H1 (cell line): ENCODE results near the gene LLGL1. TPM values are rescaled to one million over a fixed set of nuclear protein-coding genes. Genes with fewer than 3 reads are reported as not detected.

Experiments
- CTCF ChIA-PET: fragments of 300-600 bp; sonication (Branson Sonifier 250); formaldehyde crosslinking; loops from one replicate; lab custom pipeline; 2021; ENCODE audit not compliant: partially characterized antibody; lab: Charles Lee
- POLR2A ChIA-PET: fragments of 300-600 bp; sonication (Branson Sonifier 250); formaldehyde crosslinking; loops from one replicate; lab custom pipeline; 2021; ENCODE audit warnings: inconsistent platforms; ENCODE audit not compliant: partially characterized antibody; lab: Charles Lee
- DNase-seq, 2 experiments: peaks; one replicate each; pipeline versions ENCODE4 v3.0.0 to v3.0.0-alpha.2; 2010 to 2022; ENCODE audit warnings: low spot score in 2 of 2, low read depth in 1 of 2, mixed read lengths in 1 of 2
- FAIRE-seq: peaks from 2 replicates; lab custom pipeline; 2011; peaks lifted over from hg19 to GRCh38; lab: Jason Lieb, UNC
- H2AFZ ChIP-seq: 2 replicates; pipeline ENCODE4 v1.8.1; 2012; ENCODE audit warnings: low read length, inconsistent platforms
- H2AK5ac ChIP-seq: 2 replicates; pipeline ENCODE4 v1.6.1; 2013; ENCODE audit warnings: low read depth, low read length
- H2BK120ac ChIP-seq: replicated peaks from 2 replicates; pipeline ENCODE3; 2013; ENCODE audit warnings: low read depth, low read length, inconsistent platforms
- H2BK12ac ChIP-seq: 2 replicates; pipeline ENCODE4 v1.6.1; 2013; ENCODE audit warnings: low read depth, low read length
- H2BK15ac ChIP-seq: 2 replicates; pipeline ENCODE4 v1.6.1; 2013; ENCODE audit warnings: low read length
- H2BK20ac ChIP-seq: 2 replicates; pipeline ENCODE4 v1.6.1; 2013; ENCODE audit warnings: low read length
- H2BK5ac ChIP-seq: 2 replicates; pipeline ENCODE4 v1.6.1; 2013; ENCODE audit warnings: low read depth, low read length
- H3K14ac ChIP-seq: 2 replicates; pipeline ENCODE4 v1.6.1; 2013; ENCODE audit warnings: inconsistent platforms; ENCODE audit not compliant: insufficient read length
- H3K18ac ChIP-seq: 2 replicates; pipeline ENCODE4 v1.6.1; 2013; ENCODE audit warnings: low read length; ENCODE audit errors: extremely low read depth
- H3K23ac ChIP-seq: 2 replicates; pipeline ENCODE4 v1.6.1; 2013; ENCODE audit warnings: inconsistent platforms; ENCODE audit not compliant: insufficient read length
- H3K23me2 ChIP-seq: 2 replicates; pipeline ENCODE4 v1.6.1; 2013; ENCODE audit warnings: low read depth, low read length
- H3K27ac ChIP-seq: 2 replicates; pipeline ENCODE4 v1.6.1; 2011; ENCODE audit warnings: low read depth, low read length, inconsistent platforms
- H3K27me3 ChIP-seq, 4 experiments: replicated peaks in 1 of 4; 1 replicate in 1 of 4; 2 replicates in 3 of 4; pipeline versions ENCODE4 v1.6.1 to v1.8.1; 2011 to 2013; ENCODE audit warnings: low read length in 3 of 4, mild to moderate bottlenecking in 3 of 4, inconsistent platforms in 2 of 4, mixed read lengths in 2 of 4, moderate library complexity in 1 of 4; ENCODE audit not compliant: control insufficient read depth in 3 of 4, insufficient read depth in 3 of 4; ENCODE audit errors: extremely low read depth in 1 of 4
- H3K36me3 ChIP-seq, 4 experiments: 2 replicates each; pipeline versions ENCODE4 v1.6.1 to v1.8.1; 2011 to 2013; ENCODE audit warnings: mild to moderate bottlenecking in 4 of 4, low read length in 3 of 4, moderate library complexity in 2 of 4, control low read depth in 1 of 4, inconsistent platforms in 1 of 4; ENCODE audit not compliant: insufficient read depth in 4 of 4, control insufficient read depth in 2 of 4
- H3K4ac ChIP-seq: replicated peaks from 2 replicates; pipeline ENCODE3; 2013; ENCODE audit warnings: low read length, low read depth, mixed read lengths, inconsistent platforms; ENCODE audit not compliant: insufficient read length
- H3K4me1 ChIP-seq, 4 experiments: replicated peaks in 1 of 4; 1 replicate in 1 of 4; 2 replicates in 3 of 4; pipeline versions ENCODE4 v1.6.1 to v1.8.1; 2011 to 2013; ENCODE audit warnings: low read length in 3 of 4, inconsistent platforms in 2 of 4, mixed read lengths in 1 of 4; ENCODE audit not compliant: insufficient read depth in 4 of 4, control insufficient read depth in 3 of 4
- H3K4me2 ChIP-seq, 2 experiments: 2 replicates each; pipeline versions ENCODE4 v1.6.1 to v1.8.1; 2011 to 2013; ENCODE audit warnings: low read depth in 2 of 2, low read length in 2 of 2, control low read depth in 1 of 2, inconsistent platforms in 1 of 2, mild to moderate bottlenecking in 1 of 2; ENCODE audit not compliant: insufficient read depth in 1 of 2
- H3K4me3 ChIP-seq, 4 experiments: fragments of 200-600, 300-600 bp in 1 of 4; sonication (generic), shearing (Covaris generic), sonication (Bioruptor Twin) in 1 of 4; 2 replicates each; pipeline versions ENCODE4 v1.5.1 to v1.8.1; 2011 to 2016; ENCODE audit warnings: low read length in 4 of 4, low read depth in 3 of 4, control low read depth in 2 of 4, inconsistent platforms in 2 of 4, mild to moderate bottlenecking in 2 of 4, mixed read lengths in 1 of 4, moderate library complexity in 1 of 4; ENCODE audit not compliant: insufficient read depth in 2 of 4; ENCODE audit errors: extremely low read depth in 1 of 4
- H3K56ac ChIP-seq: replicated peaks from 2 replicates; pipeline ENCODE3; 2013; ENCODE audit warnings: low read depth, mild to moderate bottlenecking, mixed read lengths, low read length, inconsistent platforms; ENCODE audit not compliant: insufficient read length
- H3K79me1 ChIP-seq: 2 replicates; pipeline ENCODE4 v1.6.1; 2013; ENCODE audit warnings: low read depth, low read length, control low read depth
- H3K79me2 ChIP-seq, 2 experiments: 2 replicates each; pipeline versions ENCODE4 v1.6.1 to v1.8.1; 2012 to 2013; ENCODE audit warnings: low read length in 2 of 2, mild to moderate bottlenecking in 2 of 2, inconsistent platforms in 1 of 2; ENCODE audit not compliant: insufficient read depth in 2 of 2, control insufficient read depth in 1 of 2
- H3K9ac ChIP-seq, 4 experiments: replicated peaks in 1 of 4; 1 replicate in 1 of 4; 2 replicates in 3 of 4; pipeline versions ENCODE4 v1.6.1 to v1.8.1; 2011 to 2013; ENCODE audit warnings: low read depth in 3 of 4, low read length in 3 of 4, control low read depth in 2 of 4, mild to moderate bottlenecking in 2 of 4, moderate library complexity in 2 of 4, inconsistent platforms in 1 of 4; ENCODE audit errors: extremely low read depth in 1 of 4
- H3K9me3 ChIP-seq, 2 experiments: 2 replicates each; pipeline versions ENCODE4 v1.6.1 to v1.8.1; 2012 to 2013; ENCODE audit warnings: mild to moderate bottlenecking in 2 of 2, moderate library complexity in 2 of 2, control low read depth in 1 of 2, inconsistent platforms in 1 of 2, low read depth in 1 of 2, low read length in 1 of 2, mixed read lengths in 1 of 2; ENCODE audit not compliant: insufficient read depth in 2 of 2
- H4K20me1 ChIP-seq, 2 experiments: replicated peaks in 1 of 2; 2 replicates each; pipeline versions ENCODE3 to v1.8.1; 2011 to 2013; ENCODE audit warnings: inconsistent platforms in 2 of 2, low read length in 2 of 2, mild to moderate bottlenecking in 1 of 2; ENCODE audit not compliant: insufficient read depth in 2 of 2, control insufficient read depth in 1 of 2
- H4K5ac ChIP-seq: 2 replicates; pipeline ENCODE4 v1.6.1; 2013; ENCODE audit warnings: low read length, low read depth, mixed read lengths, inconsistent platforms; ENCODE audit not compliant: insufficient read length
- H4K8ac ChIP-seq: 2 replicates; pipeline ENCODE4 v1.8.0; 2013; ENCODE audit warnings: mild to moderate bottlenecking, moderate library complexity, low read length, inconsistent platforms; ENCODE audit not compliant: insufficient read depth; ENCODE audit errors: extremely low read depth
- H4K91ac ChIP-seq: replicated peaks from 2 replicates; pipeline ENCODE3; 2013; ENCODE audit warnings: low read length, mixed read lengths, inconsistent platforms; ENCODE audit not compliant: insufficient read length
- CHD2 ChIP-seq: IDR thresholded peaks from 2 replicates; pipeline ENCODE4 v1.6.1; 2012; ENCODE audit warnings: low read length, improper control_type of control experiment
- EGR1 ChIP-seq: IDR thresholded peaks from 2 replicates; pipeline ENCODE4 v1.6.1; 2011; ENCODE audit warnings: low read depth, low read length, borderline replicate concordance
- SUZ12 ChIP-seq: fragments of 200-600 bp; sonication (generic); IDR thresholded peaks from 2 replicates; pipeline ENCODE4 v1.6.1; 2012; ENCODE audit warnings: mild to moderate bottlenecking, inconsistent platforms, low read length, moderate library complexity, mixed read lengths
- YY1 ChIP-seq: IDR thresholded peaks from 2 replicates; pipeline ENCODE4 v1.6.1; 2011; ENCODE audit warnings: low read depth, mild to moderate bottlenecking, low read length
- WGBS, 2 experiments: shearing (Covaris generic) in 1 of 2; methylation state at CpG; one replicate each; pipeline versions ENCODE4 v1.1.6 to v1.1.7; 2013 to 2015; ENCODE audit warnings: low lambda C conversion rate in 2 of 2, mixed read lengths in 2 of 2, inconsistent platforms in 1 of 2, low coverage in 1 of 2, missing lambda C conversion rate in 1 of 2; ENCODE audit not compliant: insufficient replicate concordance in 2 of 2, insufficient coverage in 1 of 2, insufficient read length in 1 of 2; ENCODE audit errors: extremely low coverage in 1 of 2, missing lambda C conversion rate in 1 of 2; 5-methylcytosine and 5-hydroxymethylcytosine counted together
- polyA plus RNA-seq, 7 experiments: library from polyadenylated mRNA; depleted of rRNA in 3 of 7; stranded (reverse) in 5 of 7; unstranded in 2 of 7; fragments of >200 nt in 5 of 7; fragments of 200-250 nt in 2 of 7; gene quantifications; 1 replicate in 5 of 7; 2 replicates in 1 of 7; 4 replicates in 1 of 7; pipeline versions ENCODE4 v1.2.1 to v1.2.3, GENCODE V29; 2011 to 2013; ENCODE audit warnings: missing spikeins in 2 of 7, mixed read lengths in 2 of 7
- total RNA-seq: library from RNA; stranded (reverse); fragmentation: NEBNext Ultra II Directional; extraction: Animal tissue kit (Norgen Biotek cat#: 25700); gene quantifications from 2 replicates; pipeline ENCODE4 v1.2.1, GENCODE V29; 2021

The LLGL1 gene
- total and polyA plus RNA-seq, 2 of the 8 experiments (the other 6 are each of a cell fraction or from before 2014, with no cell fraction given): 71.3 to 107 TPM

- H3K36me3 ChIP-seq: peaks cover 28 to 59% (median 41%) of the 10 kb centered on the region in 4 experiments; a peak in 7 of 8 replicates
- no peak for DNase-seq
- peaks cover 0 to 4% (median 0%) of the 10 kb centered on the region in 4 experiments; a peak in 1 of 7 replicates for H3K4me1 ChIP-seq
- no peak for FAIRE-seq
- H3K27me3 ChIP-seq: peaks cover 0 to 2% (median 0%) of the 10 kb centered on the region in 4 experiments; a peak in 1 of 7 replicates
- no peak overlapping the region for H3K4me2 ChIP-seq
- no peak overlapping the region for H2BK5ac ChIP-seq
- no peak overlapping the region for H3K4me3 ChIP-seq
- H3K27ac ChIP-seq: no peak overlapping the region
- H3K79me1 ChIP-seq: peaks cover 10% of the 10 kb centered on the region
- 96% methylated on average over 14 of the region's 14 CpGs; no CpG with 5 or more reads in 1 of the 2 experiments for WGBS, 2 experiments
- POLR2A ChIA-PET: interaction anchor here (0.6 to 1.9 kb wide), 9 partner anchors 8 to 64 kb away, joined by 3 to 11 read pairs (median 5); partner anchors contain the start of genes LLGL1 and MIEF2
- H3K79me2 ChIP-seq: peaks cover 0 to 17% of the 10 kb centered on the region in 2 experiments; a peak in 2 of 4 replicates
- H3K56ac ChIP-seq: no peak overlapping the region
- no peak overlapping the region for H2BK120ac ChIP-seq
- H3K9me3 ChIP-seq: no peaks in the 10 kb centered on the region
- H3K23ac ChIP-seq: no peak overlapping the region
- H4K91ac ChIP-seq: no peak overlapping the region
- H2AFZ ChIP-seq: no peak overlapping the region
- no peak overlapping the region for H2BK20ac ChIP-seq
- no peak overlapping the region for H3K18ac ChIP-seq
- no peak overlapping the region for H4K8ac ChIP-seq
- H2BK15ac ChIP-seq: no peak overlapping the region
- no peak overlapping the region for H4K5ac ChIP-seq
- H2AK5ac ChIP-seq: no peak overlapping the region
- H4K20me1 ChIP-seq: peaks cover 6 to 20% of the 10 kb centered on the region in 2 experiments
- CTCF ChIA-PET: interaction anchor here (0.8 to 1.6 kb wide), 7 partner anchors 12 to 85 kb away, joined by 3 to 7 read pairs (median 4); no protein-coding TSS in a partner anchor
- no peaks in the 10 kb centered on the region for H3K23me2 ChIP-seq
- TF ChIP-seq SUZ12: no peak
- TF ChIP-seq YY1: no peak
- TF ChIP-seq CHD2: no peak
- TF ChIP-seq EGR1: no peak
- TF ChIP-seq, all 59 proteins: peak for 0
- Histone ChIP-seq H3K9ac (no peak overlapping the region), H3K14ac (no peak overlapping the region), H2BK12ac (no peak overlapping the region), H3K4ac (no peak overlapping the region)
Observed at GRCh38 chr17:18235743-18236256, 10.4 kb downstream of the LLGL1 start.
